Measurements from ENCODE around the gene CFAP410. TPM values are rescaled to one million over a fixed set of nuclear protein-coding genes. Genes with fewer than 3 reads are reported as not detected.

CFAP410 gene
- total RNA-seq, 3 donors from 2014 or later, result 22.0 to 33.0 (median 26.6) TPM

- DNase-seq (peak in 1 of 3 donors; percentile 40), ATAC-seq (no peak)
- no peaks in the 10 kb centered on the region for H3K4me1 ChIP-seq (ENCODE audit: low read depth)
- TF ChIP-seq CTCF (IDR thresholded peaks at IDR 0.05), result no peak
- intact Hi-C loops (cut with DNase I, micrococcal nuclease), result no loop called here
- no peaks in the 10 kb centered on the region for H3K9me3 ChIP-seq
- no peaks in the 10 kb centered on the region for H3K36me3 ChIP-seq (ENCODE audit: low read depth)
- no peak overlapping the region for H3K4me3 ChIP-seq
These were observed 47.9 kb downstream of the CFAP410 start for GRCh38 chr21:44291078-44291935.

GRCh38 chr21:44290327-44291077, 48.7 kb downstream of the CFAP410 start:
- Histone ChIP-seq H3K36me3 (ENCODE audit: low read depth) (no peaks in the 10 kb centered on the region), H3K9me3 (no peaks in the 10 kb centered on the region), H3K4me1 (ENCODE audit: low read depth) (no peaks in the 10 kb centered on the region), H3K4me3 (no peak overlapping the region)
- peak in 1 of 3 donors; percentile 29 for DNase-seq
- intact Hi-C loops (cut with DNase I, micrococcal nuclease), result no loop called here
- TF ChIP-seq CTCF (IDR thresholded peaks at IDR 0.05), result no peak
- no peak for ATAC-seq

DNA sequence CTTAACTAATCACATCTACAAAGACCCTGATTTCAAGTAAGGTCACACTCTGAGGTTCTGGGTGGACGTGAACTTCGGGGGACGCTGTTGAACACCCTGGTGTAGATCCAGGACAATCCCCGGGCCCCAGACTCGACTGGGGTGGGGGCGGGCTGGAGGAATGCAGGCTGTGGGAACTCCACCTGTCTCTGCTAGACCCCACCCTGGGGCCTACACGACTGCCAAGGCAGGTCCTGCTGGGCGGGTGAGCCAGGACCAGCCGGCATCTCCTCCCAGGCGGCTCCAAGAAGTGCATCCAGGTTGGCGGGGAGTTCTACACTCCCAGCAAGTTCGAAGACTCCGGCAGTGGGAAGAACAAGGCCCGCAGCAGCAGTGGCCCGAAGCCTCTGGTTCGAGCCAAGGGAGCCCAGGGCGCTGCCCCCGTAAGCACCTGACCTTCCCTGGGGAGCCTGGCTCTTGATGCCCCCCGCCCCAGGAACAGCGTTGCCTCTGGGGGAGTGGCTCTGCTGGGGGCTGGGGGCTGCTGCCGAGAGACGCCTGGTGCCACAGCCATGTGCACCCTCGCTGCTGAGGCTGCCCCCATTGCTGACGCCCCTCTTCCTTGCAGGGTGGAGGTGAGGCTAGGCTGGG, 49.7 kb downstream of the CFAP410 start:
- TF ChIP-seq CTCF (IDR thresholded peaks at IDR 0.05), result no peak
- Histone ChIP-seq H3K36me3 (ENCODE audit: low read depth) (no peaks in the 10 kb centered on the region), H3K4me1 (ENCODE audit: low read depth) (no peaks in the 10 kb centered on the region), H3K9me3 (no peaks in the 10 kb centered on the region), H3K4me3 (no peak overlapping the region)
- DNase-seq (peak in 1 of 3 donors; percentile 38), ATAC-seq (no peak)
- intact Hi-C loops (cut with DNase I, micrococcal nuclease), result no loop called here

- Histone ChIP-seq H3K36me3 (ENCODE audit: low read depth) (no peaks in the 10 kb centered on the region), H3K4me1 (ENCODE audit: low read depth) (no peaks in the 10 kb centered on the region), H3K9me3 (no peaks in the 10 kb centered on the region), H3K4me3 (no peak overlapping the region)
- no peak for ATAC-seq
- intact Hi-C loops (cut with DNase I, micrococcal nuclease), result no loop called here
- TF ChIP-seq CTCF (IDR thresholded peaks at IDR 0.05), result no peak
- peak in 1 of 3 donors; percentile 46 for DNase-seq
These were observed 50.7 kb downstream of the CFAP410 start for GRCh38 chr21:44288251-44289110.

Data from mucosa of descending colon (tissue), 3 donors.